Measurements from ENCODE around the gene DEDD2. TPM values are rescaled to one million over a fixed set of nuclear protein-coding genes. Genes with fewer than 3 reads are reported as not detected.
A peak's percentile ranks its signal among the peaks of the same experiment; 100 is the strongest.

Gene DEDD2
- total and polyA plus RNA-seq, 3 donors from 2014 or later = 40.7 to 80.0 (median 54.4) TPM

GRCh38 chr19:42255766-42256745 is 38.6 kb upstream of the DEDD2 start:
- H3K9me3 ChIP-seq = no peaks in the 10 kb centered on the region
- 1 to 2% methylated on average over 28 to 38 of the region's 38 CpGs for WGBS, 2 donors
- H3K36me3 ChIP-seq (ENCODE audit: low read depth, missing control alignments) = no peaks in the 10 kb centered on the region
- DNase-seq = peak; percentile 87
- intact Hi-C loops (cut with DNase I; ENCODE audit: low total_unique reads) = no loop called here
- peak overlapping the region; percentile 99 to 100 for H3K4me3 ChIP-seq
- TF ChIP-seq POLR2A (IDR thresholded peaks at IDR 0.05) (no peak), CTCF (IDR thresholded peaks at IDR 0.05) (no peak)
- peaks cover 27% of the 10 kb centered on the region for H3K4me1 ChIP-seq
- no peaks in the 10 kb centered on the region for H3K27me3 ChIP-seq
- H3K27ac ChIP-seq = peak overlapping the region; percentile 98 to 99

- no peaks in the 10 kb centered on the region for H3K9me3 ChIP-seq
- intact Hi-C loops (cut with DNase I; ENCODE audit: low total_unique reads) = no loop called here
- peak within 1 kb of the TSS; percentile 98 to 99 for H3K27ac ChIP-seq
- H3K36me3 ChIP-seq (ENCODE audit: low read depth, missing control alignments) = no peaks in the 10 kb centered on the region
- H3K27me3 ChIP-seq = no peaks in the 10 kb centered on the region
- H3K4me3 ChIP-seq = peak within 1 kb of the TSS; percentile 99 to 100
- WGBS, 2 donors = 1 to 2% methylated on average over 11 to 64 of the region's 75 CpGs
- TF ChIP-seq POLR2A (IDR thresholded peaks at IDR 0.05) (peak; percentile 95), CTCF (IDR thresholded peaks at IDR 0.05) (peak in 1 of 3 experiments; percentile 22)
- peak; percentile 95 for DNase-seq
- H3K4me1 ChIP-seq = peaks cover 35% of the 10 kb centered on the region
These were observed 37.6 kb upstream of the DEDD2 start, which contains the start of gene ERF for GRCh38 chr19:42254850-42255765. TSS of gene ERF (minus strand) at chr19:42255128. CDS start at chr19:42254999, 129 bp downstream.

- Histone ChIP-seq H3K9me3 (no peaks in the 10 kb centered on the region), H3K36me3 (ENCODE audit: low read depth, missing control alignments) (no peaks in the 10 kb centered on the region), H3K27me3 (no peaks in the 10 kb centered on the region), H3K27ac (peak overlapping the region; percentile 98 to 99), H3K4me3 (peak overlapping the region; percentile 99 to 100), H3K4me1 (peaks cover 43% of the 10 kb centered on the region)
- TF ChIP-seq CTCF (IDR thresholded peaks at IDR 0.05) (no peak), POLR2A (IDR thresholded peaks at IDR 0.05) (no peak)
- WGBS, 2 donors = 3% methylated on average over 42 of the region's 70 CpGs; no CpG with 5 or more reads in 1 of the 2 donors
- intact Hi-C loops (cut with DNase I; ENCODE audit: low total_unique reads) = no loop called here
- peak; percentile 85 for DNase-seq
These were observed 36.8 kb upstream of the DEDD2 start for GRCh38 chr19:42254089-42254849.

Data from testis (tissue), 3 donors.